GM21786 (cell line): ENCODE measurements around the gene SLC6A17.

Experiments
- ATAC-seq: cut with Tn5 transposase; IDR thresholded peaks from one replicate; pipeline ENCODE4 v1.9.1; 2021; ENCODE audit not compliant: unreplicated experiment

Gene SLC6A17

DNA sequence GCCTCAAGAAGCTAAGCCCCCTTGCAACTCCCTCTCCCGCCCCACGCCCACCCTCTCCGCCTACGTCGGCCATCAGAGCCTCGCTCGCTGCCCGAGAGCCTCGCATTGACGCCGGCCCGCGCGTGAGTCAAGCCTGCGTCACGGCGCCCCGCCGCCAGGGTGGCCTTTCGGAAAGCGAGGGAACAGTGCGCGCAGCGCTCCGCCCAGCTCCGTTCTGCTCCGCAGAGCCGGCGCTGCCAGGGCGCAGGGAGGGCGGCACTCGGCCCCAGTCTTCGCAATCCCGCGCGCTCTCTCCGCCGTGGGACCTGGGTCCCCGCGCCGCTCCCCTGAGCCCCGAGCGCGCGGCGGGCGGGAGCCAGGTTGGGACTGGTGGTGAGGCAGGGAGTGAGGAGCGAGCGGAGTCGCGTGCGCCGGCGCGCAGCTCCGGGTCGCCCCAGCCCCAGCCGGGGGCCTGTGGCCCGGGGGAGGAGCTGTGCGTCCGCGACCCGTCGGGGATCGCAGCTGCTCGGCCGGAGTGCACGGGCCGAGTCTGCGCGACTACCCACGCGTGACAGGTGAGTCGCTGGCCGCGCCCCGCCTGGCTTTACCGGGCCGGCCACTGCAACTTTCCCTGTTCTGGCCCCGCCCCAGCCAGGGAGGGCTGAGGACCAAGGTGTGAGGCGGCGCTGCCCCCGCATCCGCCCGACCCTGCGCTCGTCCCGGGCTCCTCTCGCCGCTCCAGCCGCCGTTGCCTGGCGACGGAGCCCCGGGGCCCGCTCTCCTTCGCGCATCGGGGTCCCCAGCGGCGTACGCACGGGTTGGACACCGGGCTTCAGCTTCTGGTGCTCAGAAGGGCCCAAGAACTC is at the start of gene SLC6A17:
TSS of gene SLC6A17 (plus strand) at position 165 of the 845 bp plus-strand sequence. CDS start 16,436 bp downstream, outside the sequence.
- no peak for ATAC-seq

GRCh38 chr1:110102081-110102480 is 48.2 kb upstream of the SLC6A17 start:
- no peak for ATAC-seq

- ATAC-seq, result peak; percentile 48
Observed at GRCh38 chr1:110106013-110106941, 44.0 kb upstream of the SLC6A17 start.

- no peak for ATAC-seq
Observed at GRCh38 chr1:110107867-110108469, 42.3 kb upstream of the SLC6A17 start.

- ATAC-seq, result no peak
Observed at GRCh38 chr1:110111081-110111480, 39.2 kb upstream of the SLC6A17 start.

DNA sequence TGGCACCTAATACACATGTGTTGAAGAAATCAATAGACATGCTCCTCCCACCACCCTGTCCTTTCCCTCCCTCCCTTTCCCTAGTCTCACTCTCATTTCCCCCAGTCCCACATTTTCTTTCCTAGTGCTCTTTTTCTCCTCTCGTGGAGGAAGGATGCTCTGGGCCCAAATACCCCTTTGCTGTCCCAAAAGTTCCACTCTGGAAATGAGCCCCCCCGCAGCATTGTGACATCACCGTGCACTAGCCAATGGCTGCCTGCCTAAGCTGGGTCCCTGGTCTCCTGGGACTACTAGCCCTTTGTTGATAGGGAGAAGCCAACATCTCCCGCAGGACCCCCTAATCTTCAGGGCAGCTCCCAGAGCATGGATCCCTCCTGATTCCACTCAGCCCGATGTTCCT is 38.2 kb upstream of the SLC6A17 start, which contains the start of gene UBL4B:
TSS of gene UBL4B (plus strand) at position 301 of the 400 bp plus-strand sequence. CDS start at position 393, 92 bp downstream.
- ATAC-seq, result no peak

- no peak for ATAC-seq
Observed at GRCh38 chr1:110112656-110113055, 37.6 kb upstream of the SLC6A17 start.

GRCh38 chr1:110113551-110113950 is 36.7 kb upstream of the SLC6A17 start:
- no peak for ATAC-seq

DNA sequence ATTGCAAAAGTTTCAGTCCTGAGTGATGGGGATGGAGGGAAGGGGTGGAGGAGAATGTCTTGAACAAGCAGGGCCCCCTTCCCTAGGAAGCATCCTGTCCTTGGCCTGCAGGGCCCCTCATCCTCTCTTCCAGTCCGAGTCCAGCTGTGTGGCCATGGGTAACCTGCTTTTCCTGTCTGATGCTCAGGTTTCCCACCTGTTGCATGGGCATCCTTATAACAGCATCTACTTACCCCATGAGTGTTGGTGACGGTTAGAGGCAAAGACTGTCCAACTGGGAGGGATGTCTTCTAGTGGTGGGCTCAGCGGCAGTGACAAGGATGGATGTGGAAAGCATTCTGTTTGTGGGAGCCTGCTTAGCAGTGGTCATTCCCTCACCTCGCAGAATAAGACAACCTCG is 36.1 kb upstream of the SLC6A17 start:
- ATAC-seq, result no peak

DNA sequence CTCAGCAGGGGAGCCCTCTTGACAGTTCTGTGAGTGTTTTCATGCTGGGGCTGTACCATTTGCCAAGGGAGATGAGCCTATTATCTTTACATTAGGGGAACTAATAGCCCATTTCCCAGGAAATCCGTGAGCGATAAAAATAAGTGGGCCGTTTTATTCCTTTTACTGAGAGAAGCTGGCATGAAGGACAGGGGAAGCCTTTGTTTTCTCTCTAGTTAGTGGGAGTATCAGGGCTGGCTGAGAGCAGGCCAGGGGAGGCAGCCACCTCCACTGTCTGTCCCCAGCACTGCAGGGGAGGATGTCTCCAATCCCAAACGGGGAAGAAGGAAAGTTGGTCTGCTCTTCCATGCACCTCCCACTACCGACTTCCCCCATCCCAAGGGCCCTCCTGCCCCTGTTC is 35.5 kb upstream of the SLC6A17 start:
- ATAC-seq, result no peak

DNA sequence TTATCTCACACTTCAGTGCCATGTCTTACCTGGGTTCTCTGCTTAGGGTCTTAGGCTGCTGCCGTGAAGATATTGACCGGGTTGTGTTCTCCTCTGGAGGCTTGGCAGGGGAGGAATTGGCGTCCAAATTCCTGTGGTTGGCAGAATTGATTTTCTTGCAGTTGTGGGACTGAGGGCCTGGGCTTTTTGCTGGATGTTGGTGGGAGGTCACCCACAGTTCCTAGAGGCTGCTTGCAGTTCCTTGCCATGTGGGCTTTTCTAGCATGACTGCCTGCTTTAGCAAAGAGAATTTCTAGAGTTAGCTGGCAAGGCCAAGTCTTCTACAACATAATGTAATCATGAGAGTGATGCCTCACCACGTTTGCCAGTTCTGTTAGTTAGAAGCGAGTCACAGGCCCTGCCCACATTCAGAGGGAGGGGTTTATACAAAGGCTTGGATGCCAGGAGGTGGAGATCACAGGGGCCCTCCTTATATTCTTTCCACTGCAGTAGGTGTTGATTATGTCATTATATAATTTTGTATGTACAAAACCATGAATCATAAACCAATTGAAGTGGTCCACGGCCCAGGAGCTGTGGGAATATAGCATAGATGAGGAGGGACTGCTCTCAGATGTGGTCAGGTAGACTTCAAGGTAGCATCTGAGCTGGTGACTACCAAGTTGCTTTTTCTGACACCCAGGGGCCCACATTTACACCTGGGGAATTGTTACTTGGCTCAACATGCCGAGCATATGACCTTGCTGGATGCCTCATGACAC is 31.5 kb upstream of the SLC6A17 start:
- ATAC-seq, result no peak

GRCh38 chr1:110119843-110120242 is 30.5 kb upstream of the SLC6A17 start:
- ATAC-seq, result no peak

- no peak for ATAC-seq
Observed at GRCh38 chr1:110120960-110121561, 29.2 kb upstream of the SLC6A17 start.

DNA sequence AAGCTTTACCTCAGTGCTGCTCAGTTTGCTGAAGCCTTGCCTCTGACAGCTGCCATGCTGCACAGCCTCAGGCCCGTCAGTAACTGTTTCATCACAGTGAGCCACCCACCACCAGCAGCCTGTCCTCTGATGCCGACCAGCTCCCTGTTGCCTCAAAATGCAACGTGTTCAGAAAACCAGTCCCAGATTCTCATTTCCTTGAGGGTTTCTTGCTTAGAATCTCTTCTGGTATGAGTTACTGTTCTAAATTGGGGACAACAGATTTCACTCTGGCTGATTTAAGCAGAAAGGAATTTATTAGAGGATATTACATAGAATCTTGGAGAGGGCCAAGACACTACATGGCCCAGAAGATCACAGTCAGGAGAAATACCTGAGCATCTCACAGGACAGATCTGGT is 27.1 kb upstream of the SLC6A17 start:
- ATAC-seq, result no peak

GRCh38 chr1:110125810-110126209 is 24.5 kb upstream of the SLC6A17 start:
- ATAC-seq, result no peak

DNA sequence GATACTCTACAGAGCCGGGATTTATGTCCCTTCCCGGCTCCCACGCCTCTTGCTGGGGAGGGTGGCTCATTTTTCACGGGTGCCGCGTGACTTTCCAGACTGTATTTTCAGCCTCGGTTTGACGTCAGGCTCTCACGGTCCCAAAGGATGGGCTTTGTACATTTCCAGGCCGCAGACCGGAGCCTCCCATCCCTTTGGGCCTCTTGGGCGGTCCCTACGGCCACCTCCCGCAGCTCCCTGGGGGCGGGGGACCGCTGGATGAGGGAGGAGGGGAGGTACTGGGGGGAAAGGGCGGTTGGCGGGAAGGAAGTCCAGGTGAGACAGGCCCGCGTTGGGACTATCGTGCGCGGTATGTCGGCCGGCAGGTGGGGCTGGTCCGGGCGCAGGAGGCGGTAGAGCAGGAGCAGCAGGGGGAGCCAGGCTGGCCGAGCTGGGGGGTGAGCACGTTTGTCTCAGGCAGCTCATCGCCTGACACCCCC is 20.1 kb upstream of the SLC6A17 start:
- no peak for ATAC-seq

GRCh38 chr1:110130989-110131388 is 19.3 kb upstream of the SLC6A17 start:
- no peak for ATAC-seq

DNA sequence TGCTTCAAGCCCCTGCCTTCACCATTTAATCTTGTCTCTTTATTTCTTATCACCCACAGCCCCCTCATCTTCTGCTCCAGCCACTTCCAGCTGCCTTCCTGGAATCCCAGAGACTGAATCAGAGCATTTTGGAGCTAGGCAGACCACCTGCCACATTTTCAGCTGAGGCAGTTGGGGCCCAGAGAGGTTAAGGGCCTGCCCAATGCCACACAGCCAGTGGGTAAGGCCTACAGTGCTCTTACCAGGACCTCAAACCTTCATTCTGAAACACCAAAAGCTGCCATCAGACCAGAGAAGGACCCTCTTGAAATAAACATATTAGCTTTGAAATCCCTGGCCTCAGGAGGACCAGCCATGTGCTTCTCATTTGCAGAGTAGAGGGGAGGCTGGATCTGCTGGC is 17.6 kb upstream of the SLC6A17 start:
- no peak for ATAC-seq

DNA sequence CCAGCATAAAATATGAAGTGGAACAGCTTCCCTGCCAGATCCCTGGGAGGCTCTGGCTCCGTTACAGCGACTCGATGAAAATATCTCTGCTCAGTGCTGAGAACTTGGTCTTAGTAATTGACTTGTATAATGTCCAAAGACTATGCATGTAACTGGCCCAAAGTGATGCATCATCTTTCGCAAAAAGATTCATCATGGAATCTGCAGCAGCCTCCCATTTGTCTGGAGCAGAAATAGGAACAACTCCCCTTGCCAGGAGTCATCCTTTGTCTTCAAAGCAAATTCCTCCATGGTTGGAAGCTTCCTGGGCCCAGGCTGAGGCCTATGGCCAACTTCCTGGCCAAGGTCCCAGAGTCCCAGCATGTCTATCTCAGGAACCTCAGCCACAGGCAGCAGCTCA is 16.9 kb upstream of the SLC6A17 start:
- ATAC-seq, result no peak

GRCh38 chr1:110134050-110134595 is 16.2 kb upstream of the SLC6A17 start:
- no peak for ATAC-seq
